A673 (cell line): ENCODE results near the gene INPP4A.

ENCODE experiments used
- EZH2 ChIP-seq: fragments of 200-600 bp; sonication (generic); IDR thresholded peaks from 2 replicates; pipeline ENCODE4 v1.6.1; 2017; ENCODE audit warnings: borderline replicate concordance, low read depth, mild to moderate bottlenecking, mixed read lengths, antibody characterized with exemption, low read length; ENCODE audit not compliant: poor library complexity, severe bottlenecking
- TF ChIP-seq, protein P1 (sequence below): fragments of 300-800, 200-600 bp; sonication (generic); conservative IDR thresholded peaks from 2 replicates; pipeline ENCODE4 v1.5.1; 2017; ENCODE audit warnings: low read depth, mild to moderate bottlenecking, antibody characterized with exemption, low read length, moderate library complexity, mixed read lengths

DNA sequence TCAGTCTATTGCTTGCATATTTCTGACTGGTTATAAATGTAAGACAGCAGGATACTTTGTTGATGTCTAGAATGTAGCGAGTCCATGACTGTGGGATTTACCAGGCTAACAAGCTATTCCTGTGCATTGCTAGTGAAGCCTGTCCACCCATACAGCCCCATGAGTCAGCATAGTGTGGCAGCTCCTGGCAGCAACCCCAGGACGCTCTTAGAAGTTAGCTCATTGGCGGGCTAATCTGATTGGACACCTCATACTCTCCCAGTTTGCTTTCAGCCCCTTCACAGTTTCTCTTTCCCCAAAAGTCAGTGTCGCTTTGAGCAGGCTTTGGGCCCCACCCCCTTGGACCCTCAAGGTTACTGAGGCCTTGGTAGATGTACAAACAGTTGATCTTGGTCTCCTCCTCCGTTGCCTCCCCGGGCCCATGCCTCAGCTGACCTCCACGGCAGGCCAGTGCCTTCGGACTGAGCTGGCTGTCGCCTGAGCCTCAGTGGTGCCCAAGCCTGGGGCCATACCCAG lies 115.7 kb downstream of the INPP4A start:
- TF ChIP-seq, protein P1, sequence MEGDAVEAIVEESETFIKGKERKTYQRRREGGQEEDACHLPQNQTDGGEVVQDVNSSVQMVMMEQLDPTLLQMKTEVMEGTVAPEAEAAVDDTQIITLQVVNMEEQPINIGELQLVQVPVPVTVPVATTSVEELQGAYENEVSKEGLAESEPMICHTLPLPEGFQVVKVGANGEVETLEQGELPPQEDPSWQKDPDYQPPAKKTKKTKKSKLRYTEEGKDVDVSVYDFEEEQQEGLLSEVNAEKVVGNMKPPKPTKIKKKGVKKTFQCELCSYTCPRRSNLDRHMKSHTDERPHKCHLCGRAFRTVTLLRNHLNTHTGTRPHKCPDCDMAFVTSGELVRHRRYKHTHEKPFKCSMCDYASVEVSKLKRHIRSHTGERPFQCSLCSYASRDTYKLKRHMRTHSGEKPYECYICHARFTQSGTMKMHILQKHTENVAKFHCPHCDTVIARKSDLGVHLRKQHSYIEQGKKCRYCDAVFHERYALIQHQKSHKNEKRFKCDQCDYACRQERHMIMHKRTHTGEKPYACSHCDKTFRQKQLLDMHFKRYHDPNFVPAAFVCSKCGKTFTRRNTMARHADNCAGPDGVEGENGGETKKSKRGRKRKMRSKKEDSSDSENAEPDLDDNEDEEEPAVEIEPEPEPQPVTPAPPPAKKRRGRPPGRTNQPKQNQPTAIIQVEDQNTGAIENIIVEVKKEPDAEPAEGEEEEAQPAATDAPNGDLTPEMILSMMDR = no peak
- no peak for TF ChIP-seq EZH2
